Thoracic aorta (tissue), 2 donors: Measurements from ENCODE around the gene ZNF157. TPM values are rescaled to one million over a fixed set of nuclear protein-coding genes. Genes with fewer than 3 reads are reported as not detected.

Experiments used
- ATAC-seq: fragments of 150-250 bp; one replicate; pipeline ENCODE4 v1.8.0; 2017; ENCODE audit warnings: low read depth; ENCODE audit not compliant: insufficient number of reproducible peaks, low FRiP score
- DNase-seq: peaks from one replicate; pipeline ENCODE4 v3.0.0-alpha.2; 2020; ENCODE audit warnings: low spot score
- H3K27ac ChIP-seq, 2 donors: fragments of 200-600 bp; sonication (generic); 1 replicate in 1 of 2; 2 replicates in 1 of 2; pipeline ENCODE4 v1.5.1; 2016; ENCODE audit warnings: mild to moderate bottlenecking in 2 of 2, moderate library complexity in 2 of 2
- H3K27me3 ChIP-seq: fragments of 200-600 bp; sonication (generic); replicated peaks from 2 replicates; pipeline ENCODE4 v1.6.0; 2016; ENCODE audit warnings: mild to moderate bottlenecking; ENCODE audit not compliant: insufficient read depth
- H3K36me3 ChIP-seq: fragments of 200-600 bp; sonication (generic); one replicate; pipeline ENCODE4 v1.5.1; 2016
- H3K4me1 ChIP-seq, 2 donors: fragments of 200-600 bp; sonication (generic); 1 replicate in 1 of 2; 2 replicates in 1 of 2; pipeline versions ENCODE4 v1.5.1 to v1.6.0; 2016; ENCODE audit warnings: low read depth in 2 of 2, mild to moderate bottlenecking in 1 of 2; ENCODE audit not compliant: control insufficient read depth in 1 of 2
- H3K4me3 ChIP-seq: fragments of 200-600 bp; sonication (generic); 2 replicates; pipeline ENCODE4 v1.5.1; 2016; ENCODE audit warnings: mild to moderate bottlenecking
- H3K9me3 ChIP-seq: fragments of 200-600 bp; sonication (generic); 2 replicates; pipeline ENCODE4 v1.5.1; 2016
- total RNA-seq, 2 donors: library from RNA; depleted of rRNA; stranded (reverse); fragments of >200 nt; gene quantifications; one replicate each; pipeline versions ENCODE4 v1.1.0 to v1.2.3, GENCODE V29; 2016
- TF ChIP-seq, protein P1 (sequence below): fragments of 200-600 bp; sonication (generic); IDR thresholded peaks from one replicate; pipeline ENCODE4 v1.5.1; 2019; ENCODE audit warnings: antibody characterized with exemption

ZNF157 gene
- total RNA-seq, 2 donors from 2014 or later = not detected

DNA sequence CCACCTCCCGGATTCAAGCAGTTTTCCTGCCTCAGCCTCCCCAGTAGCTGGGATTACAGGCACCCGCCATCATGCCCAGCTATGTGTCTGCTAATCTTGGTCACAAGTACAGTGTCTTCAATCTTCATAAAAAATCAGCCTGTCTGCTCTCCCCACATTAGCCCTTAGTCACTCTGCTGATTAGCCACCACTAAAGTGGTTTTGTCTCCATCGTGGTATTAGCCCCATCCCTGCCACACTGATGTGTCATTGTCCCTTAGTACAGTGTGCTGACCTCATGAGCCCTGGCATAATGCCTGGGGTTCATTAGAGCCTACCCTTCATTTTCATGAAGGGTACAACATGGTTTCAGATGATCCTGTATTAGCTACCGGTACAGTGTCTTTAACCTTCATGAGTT, 49.9 kb downstream of the ZNF157 start:
- H3K27me3 ChIP-seq = no peaks in the 10 kb centered on the region
- DNase-seq (no peak), ATAC-seq (no peak)
- H3K4me1 ChIP-seq = no peaks in the 10 kb centered on the region
- no peak overlapping the region for H3K27ac ChIP-seq
- no peak overlapping the region for H3K4me3 ChIP-seq
- H3K9me3 ChIP-seq = no peaks in the 10 kb centered on the region
- TF ChIP-seq, protein P1, sequence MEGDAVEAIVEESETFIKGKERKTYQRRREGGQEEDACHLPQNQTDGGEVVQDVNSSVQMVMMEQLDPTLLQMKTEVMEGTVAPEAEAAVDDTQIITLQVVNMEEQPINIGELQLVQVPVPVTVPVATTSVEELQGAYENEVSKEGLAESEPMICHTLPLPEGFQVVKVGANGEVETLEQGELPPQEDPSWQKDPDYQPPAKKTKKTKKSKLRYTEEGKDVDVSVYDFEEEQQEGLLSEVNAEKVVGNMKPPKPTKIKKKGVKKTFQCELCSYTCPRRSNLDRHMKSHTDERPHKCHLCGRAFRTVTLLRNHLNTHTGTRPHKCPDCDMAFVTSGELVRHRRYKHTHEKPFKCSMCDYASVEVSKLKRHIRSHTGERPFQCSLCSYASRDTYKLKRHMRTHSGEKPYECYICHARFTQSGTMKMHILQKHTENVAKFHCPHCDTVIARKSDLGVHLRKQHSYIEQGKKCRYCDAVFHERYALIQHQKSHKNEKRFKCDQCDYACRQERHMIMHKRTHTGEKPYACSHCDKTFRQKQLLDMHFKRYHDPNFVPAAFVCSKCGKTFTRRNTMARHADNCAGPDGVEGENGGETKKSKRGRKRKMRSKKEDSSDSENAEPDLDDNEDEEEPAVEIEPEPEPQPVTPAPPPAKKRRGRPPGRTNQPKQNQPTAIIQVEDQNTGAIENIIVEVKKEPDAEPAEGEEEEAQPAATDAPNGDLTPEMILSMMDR = no peak
- no peaks in the 10 kb centered on the region for H3K36me3 ChIP-seq

DNA sequence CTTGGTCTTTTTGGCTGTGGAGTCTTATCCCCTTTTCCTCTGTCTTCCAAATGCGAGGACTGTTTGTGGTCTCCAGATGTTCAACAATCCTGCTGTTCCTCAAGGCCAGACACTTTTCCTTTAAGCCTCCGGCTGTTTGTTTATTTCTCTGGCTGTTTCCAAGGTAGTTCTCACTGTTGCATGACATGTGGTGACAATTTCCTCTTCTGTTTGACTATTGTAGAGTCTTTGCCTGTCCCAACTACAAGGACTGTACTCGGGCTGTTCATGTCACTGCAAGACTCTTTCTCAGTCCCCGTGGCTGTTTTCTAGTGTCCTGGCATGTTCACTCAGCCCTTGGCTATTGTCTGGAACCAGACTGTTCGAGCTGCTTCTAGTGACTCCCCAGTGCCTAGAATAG, 50.6 kb downstream of the ZNF157 start:
- no peaks in the 10 kb centered on the region for H3K4me1 ChIP-seq
- ATAC-seq (no peak), DNase-seq (no peak)
- TF ChIP-seq, protein P1 = no peak
- H3K4me3 ChIP-seq = no peak overlapping the region
- H3K9me3 ChIP-seq = no peaks in the 10 kb centered on the region
- no peaks in the 10 kb centered on the region for H3K36me3 ChIP-seq
- no peak overlapping the region for H3K27ac ChIP-seq
- no peaks in the 10 kb centered on the region for H3K27me3 ChIP-seq

- Histone ChIP-seq H3K27ac (no peak overlapping the region), H3K4me1 (no peaks in the 10 kb centered on the region), H3K4me3 (no peak overlapping the region), H3K9me3 (no peaks in the 10 kb centered on the region), H3K27me3 (no peaks in the 10 kb centered on the region), H3K36me3 (no peaks in the 10 kb centered on the region)
- ATAC-seq (no peak), DNase-seq (no peak)
- TF ChIP-seq, protein P1 = no peak
Measured at GRCh38 chrX:47422444-47422843, 52.1 kb downstream of the ZNF157 start.

- Histone ChIP-seq H3K4me3 (no peak overlapping the region), H3K27me3 (no peaks in the 10 kb centered on the region), H3K9me3 (no peaks in the 10 kb centered on the region), H3K27ac (no peak overlapping the region), H3K4me1 (no peaks in the 10 kb centered on the region), H3K36me3 (no peaks in the 10 kb centered on the region)
- ATAC-seq (no peak), DNase-seq (no peak)
- TF ChIP-seq, protein P1 = no peak
Measured at GRCh38 chrX:47430925-47431324, 60.5 kb downstream of the ZNF157 start.

DNA sequence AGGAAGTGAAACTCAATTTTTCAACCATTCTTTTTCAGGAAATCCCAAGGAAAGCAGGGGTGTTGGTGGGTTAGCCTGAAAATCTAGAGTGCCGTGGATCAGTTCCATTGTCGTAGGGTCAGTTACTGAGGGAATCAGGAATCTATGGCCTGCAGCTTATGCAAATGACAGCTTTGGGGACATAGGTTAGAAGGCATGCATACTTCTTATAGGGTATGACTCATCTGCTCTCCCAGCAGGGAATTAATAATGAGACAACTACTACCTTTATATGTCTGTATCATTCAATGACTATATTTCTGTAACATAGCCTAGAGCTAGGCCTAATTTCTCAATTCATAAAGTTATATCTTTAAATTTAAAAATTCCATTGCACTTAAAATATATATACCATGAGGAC, 76.1 kb downstream of the ZNF157 start:
- Histone ChIP-seq H3K27ac (no peak overlapping the region), H3K27me3 (no peaks in the 10 kb centered on the region), H3K4me1 (no peaks in the 10 kb centered on the region), H3K9me3 (peaks cover 14% of the 10 kb centered on the region), H3K4me3 (no peak overlapping the region), H3K36me3 (peaks cover 7% of the 10 kb centered on the region)
- no peak for DNase-seq
- no peak for ATAC-seq
- TF ChIP-seq, protein P1 = no peak
